ENCODE data around the gene SNX9. TPM values are rescaled to one million over a fixed set of nuclear protein-coding genes. Genes with fewer than 3 reads are reported as not detected.
"Not testable (repeated sequence)": the region's sequence is repeated elsewhere in the genome, so short reads cannot be mapped to it uniquely, and the experiment has no call there.

SNX9 gene
- total and polyA plus RNA-seq, 2 donors (not counting 1 experiment from before 2014, with no cell fraction given): 10.0 to 50.7 TPM

DNA sequence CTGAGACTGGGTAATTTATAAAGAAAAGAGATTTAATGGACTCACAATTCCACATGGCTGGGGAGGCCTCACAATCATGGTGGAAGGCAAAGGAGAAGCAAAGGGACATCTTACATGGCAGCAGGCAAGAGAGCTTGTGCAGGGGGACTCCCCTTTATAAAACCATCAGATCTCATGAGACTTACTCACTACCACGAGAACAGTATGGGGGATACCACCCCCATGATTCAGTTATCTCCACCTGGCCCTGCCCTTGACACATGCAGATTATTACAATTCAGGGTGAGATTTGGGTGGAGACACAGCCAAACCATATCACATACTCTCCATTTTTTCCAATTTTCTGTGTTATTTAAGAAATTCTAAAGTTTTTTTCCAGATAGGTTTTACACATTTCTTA is 35.6 kb downstream of the SNX9 start:
- H2AFZ ChIP-seq (ENCODE audit: insufficient read depth, low read depth, low read length, poor library complexity, severe bottlenecking); H3K27me3 Mint-ChIP-seq; H3K27me3 ChIP-seq (replicated peaks in 1 of 4; ENCODE audit: control extremely low read depth in 1 of 4, control insufficient read depth in 3 of 4, insufficient read depth in 4 of 4, low read length in 3 of 4); H3K4me1 ChIP-seq (ENCODE audit: control insufficient read depth in 2 of 2, insufficient read depth in 2 of 2, low read length in 2 of 2); H3K4me3 Mint-ChIP-seq; POLR2A ChIA-PET; intact Hi-C loops (cut with micrococcal nuclease); H3K9ac ChIP-seq (ENCODE audit: low read length); H3K4me3 ChIP-seq (ENCODE audit: control extremely low read depth in 1 of 5, extremely low read depth in 1 of 5, insufficient read depth in 1 of 5, low read depth in 2 of 5, low read length in 4 of 5); H3K9me3 ChIP-seq (ENCODE audit: control extremely low read depth in 1 of 3, control insufficient read depth in 2 of 3, insufficient read depth in 1 of 3, low read length in 2 of 3); ATAC-seq (ENCODE audit: low read depth); H3K36me3 ChIP-seq (replicated peaks in 1 of 2; ENCODE audit: control extremely low read depth in 1 of 2, control insufficient read depth in 1 of 2, extremely low read depth in 1 of 2, insufficient read depth in 2 of 2, low read length in 1 of 2); H3K27ac ChIP-seq (ENCODE audit: low read length in 2 of 2); H3K4me2 ChIP-seq (replicated peaks; ENCODE audit: low read depth, low read length, poor library complexity, severe bottlenecking); H3K27ac Mint-ChIP-seq; H3K9me3 Mint-ChIP-seq (ENCODE audit: insufficient read depth); DNase-seq: not testable (repeated sequence)
- Histone ChIP-seq H4K20me1 (ENCODE audit: control insufficient read depth, insufficient read depth, low read length, poor library complexity, severe bottlenecking) (peaks cover 73% of the 10 kb centered on the region), H3K79me2 (ENCODE audit: control insufficient read depth, insufficient read depth, low read length) (peaks cover 98% of the 10 kb centered on the region)
- CTCF ChIA-PET: interaction anchor here (1.8 kb wide), 1 partner anchor 13 kb away, joined by 8 read pairs; no protein-coding TSS in a partner anchor
- peaks cover 53% of the 10 kb centered on the region for H3K4me1 Mint-ChIP-seq
- no CpG with 5 or more reads among the region's 1 CpG for WGBS (ENCODE audit: insufficient coverage)

DNA sequence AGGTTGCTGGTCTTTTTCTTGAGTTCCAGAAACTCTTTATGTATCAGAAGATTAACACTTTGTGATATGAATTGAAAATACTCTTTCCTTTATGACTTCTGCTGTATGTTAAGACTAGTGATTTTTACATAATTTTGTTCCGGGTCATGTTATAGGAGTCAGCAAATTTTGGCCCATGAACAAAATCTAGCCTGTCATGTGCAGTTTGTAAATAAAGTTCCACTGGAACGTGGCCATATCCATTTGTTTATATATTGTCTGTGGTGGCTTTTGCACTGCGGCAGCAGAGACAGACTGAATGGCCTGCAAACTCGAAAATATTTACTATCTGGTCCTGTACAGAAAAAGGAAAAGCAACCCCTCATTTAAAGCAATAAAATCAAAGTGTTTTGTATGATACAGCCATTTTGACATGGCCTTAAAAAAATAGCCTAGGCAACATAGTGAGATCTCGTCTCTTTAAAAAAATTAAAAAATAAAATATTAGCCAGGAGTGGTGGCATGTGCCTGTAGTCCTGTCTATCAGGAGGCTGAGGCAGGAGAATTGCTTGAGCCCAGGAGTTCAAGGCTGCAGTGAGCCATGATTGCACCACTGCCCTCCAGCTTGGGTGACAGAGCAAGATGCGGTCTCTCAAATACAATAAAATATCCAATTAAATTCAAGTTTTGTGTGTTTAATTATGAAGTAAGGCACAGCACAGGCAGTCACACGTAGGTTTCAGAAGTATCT is 36.9 kb downstream of the SNX9 start:
- POLR2A ChIA-PET: no interaction called here
- ATAC-seq (ENCODE audit: low read depth) (no peak), DNase-seq (no peak)
- Mint-ChIP-seq H3K27me3 (no peaks in the 10 kb centered on the region), H3K9me3 (ENCODE audit: insufficient read depth) (peaks cover under 1% of the 10 kb centered on the region), H3K27ac (no peak overlapping the region), H3K4me3 (no peak overlapping the region), H3K4me1 (peaks cover 48% of the 10 kb centered on the region)
- no CpG with 5 or more reads among the region's 7 CpGs for WGBS (ENCODE audit: insufficient coverage)
- H3K79me2 ChIP-seq (ENCODE audit: control insufficient read depth, insufficient read depth, low read length): peaks cover 98% of the 10 kb centered on the region
- H3K9ac ChIP-seq (ENCODE audit: low read length): no peak overlapping the region
- H3K27me3 ChIP-seq (replicated peaks in 1 of 4; ENCODE audit: control extremely low read depth in 1 of 4, control insufficient read depth in 3 of 4, insufficient read depth in 4 of 4, low read length in 3 of 4): no peaks in the 10 kb centered on the region
- H3K27ac ChIP-seq (ENCODE audit: low read length in 2 of 2): no peak overlapping the region
- peaks cover 74% of the 10 kb centered on the region for H4K20me1 ChIP-seq (ENCODE audit: control insufficient read depth, insufficient read depth, low read length, poor library complexity, severe bottlenecking)
- intact Hi-C loops (cut with micrococcal nuclease): no loop called here
- H2AFZ ChIP-seq (ENCODE audit: insufficient read depth, low read depth, low read length, poor library complexity, severe bottlenecking): no peak overlapping the region
- no peak overlapping the region for H3K4me3 ChIP-seq (ENCODE audit: control extremely low read depth in 1 of 5, extremely low read depth in 1 of 5, insufficient read depth in 1 of 5, low read depth in 2 of 5, low read length in 4 of 5)
- H3K9me3 ChIP-seq (ENCODE audit: control extremely low read depth in 1 of 3, control insufficient read depth in 2 of 3, insufficient read depth in 1 of 3, low read length in 2 of 3): peaks cover 0 to 5% (median 0%) of the 10 kb centered on the region in 3 donors
- no peak for TF ChIP-seq EZH2 (IDR thresholded peaks at IDR 0.05; ENCODE audit: borderline replicate concordance, insufficient read depth, low read depth, low read length, poor library complexity, severe bottlenecking)
- TF ChIP-seq, protein P1, sequence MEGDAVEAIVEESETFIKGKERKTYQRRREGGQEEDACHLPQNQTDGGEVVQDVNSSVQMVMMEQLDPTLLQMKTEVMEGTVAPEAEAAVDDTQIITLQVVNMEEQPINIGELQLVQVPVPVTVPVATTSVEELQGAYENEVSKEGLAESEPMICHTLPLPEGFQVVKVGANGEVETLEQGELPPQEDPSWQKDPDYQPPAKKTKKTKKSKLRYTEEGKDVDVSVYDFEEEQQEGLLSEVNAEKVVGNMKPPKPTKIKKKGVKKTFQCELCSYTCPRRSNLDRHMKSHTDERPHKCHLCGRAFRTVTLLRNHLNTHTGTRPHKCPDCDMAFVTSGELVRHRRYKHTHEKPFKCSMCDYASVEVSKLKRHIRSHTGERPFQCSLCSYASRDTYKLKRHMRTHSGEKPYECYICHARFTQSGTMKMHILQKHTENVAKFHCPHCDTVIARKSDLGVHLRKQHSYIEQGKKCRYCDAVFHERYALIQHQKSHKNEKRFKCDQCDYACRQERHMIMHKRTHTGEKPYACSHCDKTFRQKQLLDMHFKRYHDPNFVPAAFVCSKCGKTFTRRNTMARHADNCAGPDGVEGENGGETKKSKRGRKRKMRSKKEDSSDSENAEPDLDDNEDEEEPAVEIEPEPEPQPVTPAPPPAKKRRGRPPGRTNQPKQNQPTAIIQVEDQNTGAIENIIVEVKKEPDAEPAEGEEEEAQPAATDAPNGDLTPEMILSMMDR (IDR thresholded peaks at IDR 0.05): no peak
- H3K4me2 ChIP-seq (replicated peaks; ENCODE audit: low read depth, low read length, poor library complexity, severe bottlenecking): no peak overlapping the region
- H3K36me3 ChIP-seq (replicated peaks in 1 of 2; ENCODE audit: control extremely low read depth in 1 of 2, control insufficient read depth in 1 of 2, extremely low read depth in 1 of 2, insufficient read depth in 2 of 2, low read length in 1 of 2): no peaks in the 10 kb centered on the region
- H3K4me1 ChIP-seq (ENCODE audit: control insufficient read depth in 2 of 2, insufficient read depth in 2 of 2, low read length in 2 of 2): peaks cover 6 to 7% of the 10 kb centered on the region in 2 donors
- CTCF ChIA-PET: interaction anchor here (1.0 to 1.8 kb wide), 2 partner anchors 11 to 100 kb away, joined by 3 to 8 read pairs; no protein-coding TSS in a partner anchor

Measured in B cell (primary cell).